ENCODE data around the gene RNF144A.

DNA sequence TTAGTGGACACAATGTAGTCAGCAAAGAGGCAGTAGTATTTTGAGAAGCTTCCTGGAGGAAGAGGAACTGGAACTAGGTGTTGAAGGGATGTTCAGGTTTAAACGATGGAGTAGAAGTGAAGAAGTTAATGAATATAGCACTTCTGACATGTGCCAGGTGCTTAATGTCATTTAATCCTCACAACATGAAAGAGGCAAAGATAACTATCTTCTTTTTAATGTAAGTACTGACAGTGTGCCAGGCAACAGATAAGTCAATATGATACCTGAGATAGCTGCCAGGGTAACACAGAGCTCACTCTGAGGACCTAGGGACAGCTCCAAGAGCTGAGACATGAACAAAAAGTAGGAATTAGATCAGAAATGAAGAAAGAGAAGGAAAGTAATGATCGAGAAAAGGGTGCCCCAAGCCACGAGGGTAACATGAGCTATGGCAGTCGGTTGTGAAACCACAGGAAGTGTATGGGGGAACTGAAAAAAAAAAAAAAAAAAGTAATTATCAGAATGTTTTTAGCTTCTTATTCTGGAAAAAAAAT is 140.7 kb downstream of the RNF144A start:
- no peak for TF ChIP-seq POLR2A (IDR thresholded peaks at IDR 0.05)
- TF ChIP-seq POLR2AphosphoS5 (IDR thresholded peaks at IDR 0.05) = no peak
